Sigmoid colon (tissue), 7 donors: ENCODE data around the gene RTL10. TPM values are rescaled to one million over a fixed set of nuclear protein-coding genes. Genes with fewer than 3 reads are reported as not detected.

ENCODE experiments used
- DNase-seq: peaks from one replicate; pipeline ENCODE4 v3.0.0-alpha.2; 2019
- H3K27ac ChIP-seq, 4 donors: fragments of 200-600 bp; sonication (generic); one replicate each; pipeline ENCODE4 v1.5.1; 2016 to 2019; ENCODE audit warnings: mild to moderate bottlenecking in 1 of 4
- H3K27me3 ChIP-seq, 3 donors: fragments of 200-600 bp; sonication (generic); one replicate each; pipeline ENCODE4 v1.5.1; 2019; ENCODE audit warnings: mild to moderate bottlenecking in 1 of 3
- H3K36me3 ChIP-seq, 4 donors: fragments of 200-600 bp; sonication (generic); one replicate each; pipeline ENCODE4 v1.5.1; 2016 to 2019
- H3K4me1 ChIP-seq, 4 donors: fragments of 200-600 bp; sonication (generic); one replicate each; pipeline ENCODE4 v1.5.1; 2017 to 2019
- H3K4me3 ChIP-seq, 4 donors: fragments of 200-600 bp; sonication (generic); one replicate each; pipeline ENCODE4 v1.5.1; 2017 to 2019; ENCODE audit warnings: mild to moderate bottlenecking in 2 of 4, moderate library complexity in 1 of 4
- H3K9me3 ChIP-seq, 4 donors: fragments of 200-600 bp in 3 of 4; sonication (generic) in 3 of 4; one replicate each; pipeline versions ENCODE4 v1.5.1 to v1.6.1; 2013 to 2019
- EP300 ChIP-seq, 4 donors: sonication (generic); formaldehyde crosslinking; IDR thresholded peaks; one replicate each; pipeline ENCODE4 v1.6.1; 2017; ENCODE audit warnings: antibody characterized with exemption in 4 of 4
- POLR2A ChIP-seq, 2 donors: fragments of 450-650 bp; IDR thresholded peaks; one replicate each; pipeline ENCODE4 v1.6.1; 2016; ENCODE audit warnings: antibody characterized with exemption in 2 of 2, mild to moderate bottlenecking in 2 of 2, moderate library complexity in 2 of 2
- POLR2AphosphoS5 ChIP-seq, 4 donors: sonication (generic); formaldehyde crosslinking; IDR thresholded peaks; one replicate each; pipeline ENCODE4 v1.6.1; 2017; ENCODE audit warnings: antibody characterized with exemption in 4 of 4
- WGBS, 2 donors: extraction: QIAGEN DNeasy Blood & Tissue Kit; methylation state at CpG; one replicate each; pipeline ENCODE4 v1.1.7; 2013; 5-methylcytosine and 5-hydroxymethylcytosine counted together
- intact Hi-C: fragments of 100-400 bp; cut with DNase I; formaldehyde crosslinking; loops from one replicate; pipeline ENCODE4 v1.15.1; 2023
- polyA plus RNA-seq, 3 donors: library from polyadenylated mRNA; stranded (reverse); fragments of 200-250 nt; gene quantifications; one replicate each; pipeline ENCODE4 v1.2.3, GENCODE V29; 2013
- total RNA-seq, 4 donors: library from RNA; depleted of rRNA; stranded (reverse); fragments of >200 nt; gene quantifications; one replicate each; pipeline ENCODE4 v1.1.0, GENCODE V29; 2016
- TF ChIP-seq, protein P1 (sequence below), 4 experiments: fragments of 450-650 bp in 3 of 4; fragments of 200-600 bp in 1 of 4; IDR thresholded peaks; one replicate each; pipeline ENCODE4 v1.5.1; 2016 to 2019; ENCODE audit warnings: antibody characterized with exemption in 4 of 4, mild to moderate bottlenecking in 3 of 4, moderate library complexity in 2 of 4
- donor health status: healthy with polysubstance abuse.
- donor health status: Bipolar disorder and iron deficiency.
- donor health status: healthy.

The RTL10 gene
- total and polyA plus RNA-seq, 7 donors: 1.8 to 15.0 (median 7.8) TPM

DNA sequence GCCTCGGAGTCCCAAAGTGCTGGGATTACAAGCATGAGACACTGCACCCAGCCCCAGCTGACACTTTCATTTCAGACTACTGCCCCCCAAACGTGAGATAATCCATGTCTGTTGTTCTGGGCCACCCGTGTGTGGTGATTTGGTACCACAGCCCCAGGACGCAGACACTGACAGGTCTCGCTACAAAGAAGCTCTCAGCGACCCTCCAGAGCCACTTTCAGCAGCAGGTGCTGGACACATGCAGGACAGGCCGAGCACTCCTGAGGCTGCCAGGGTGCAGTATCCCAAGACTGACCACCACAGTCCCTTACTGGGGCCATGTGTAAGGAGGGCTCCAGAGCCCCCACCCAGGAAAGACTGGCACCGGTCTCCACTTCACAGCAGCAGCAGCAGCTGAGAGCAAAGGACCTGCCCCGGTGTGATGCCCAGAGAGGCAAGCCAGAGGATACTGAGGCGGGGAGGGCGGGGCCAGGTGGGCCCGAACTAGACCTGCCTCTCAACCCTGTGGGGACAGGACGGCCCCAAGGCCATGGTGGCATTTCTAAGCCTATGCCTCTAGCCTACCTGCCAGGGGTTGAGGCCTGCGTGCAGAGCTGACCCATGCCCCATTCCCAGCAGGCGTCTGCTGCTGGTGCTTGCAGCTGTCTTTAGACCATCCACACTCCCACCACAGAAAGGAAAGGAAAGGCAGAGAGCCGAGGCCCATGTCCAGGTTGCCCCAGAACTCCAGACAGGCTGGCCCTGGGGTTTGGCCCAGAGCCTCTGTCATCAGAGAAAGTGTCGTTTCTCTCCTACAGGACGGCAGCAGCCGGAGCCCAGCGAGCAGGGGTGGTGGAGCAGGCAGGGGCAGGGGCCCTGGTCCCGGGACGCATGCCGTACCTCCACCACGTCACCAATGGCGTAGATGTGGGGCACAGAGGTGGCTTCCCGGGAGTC is 28.0 kb upstream of the RTL10 start:
- 92 to 95% methylated on average over 26 of the region's 26 CpGs for WGBS, 2 donors
- intact Hi-C loops: no loop called here
- TF ChIP-seq EP300 (IDR thresholded peaks at IDR 0.05) (no peak), POLR2A (IDR thresholded peaks at IDR 0.05) (no peak), POLR2AphosphoS5 (IDR thresholded peaks at IDR 0.05) (no peak)
- TF ChIP-seq, protein P1, sequence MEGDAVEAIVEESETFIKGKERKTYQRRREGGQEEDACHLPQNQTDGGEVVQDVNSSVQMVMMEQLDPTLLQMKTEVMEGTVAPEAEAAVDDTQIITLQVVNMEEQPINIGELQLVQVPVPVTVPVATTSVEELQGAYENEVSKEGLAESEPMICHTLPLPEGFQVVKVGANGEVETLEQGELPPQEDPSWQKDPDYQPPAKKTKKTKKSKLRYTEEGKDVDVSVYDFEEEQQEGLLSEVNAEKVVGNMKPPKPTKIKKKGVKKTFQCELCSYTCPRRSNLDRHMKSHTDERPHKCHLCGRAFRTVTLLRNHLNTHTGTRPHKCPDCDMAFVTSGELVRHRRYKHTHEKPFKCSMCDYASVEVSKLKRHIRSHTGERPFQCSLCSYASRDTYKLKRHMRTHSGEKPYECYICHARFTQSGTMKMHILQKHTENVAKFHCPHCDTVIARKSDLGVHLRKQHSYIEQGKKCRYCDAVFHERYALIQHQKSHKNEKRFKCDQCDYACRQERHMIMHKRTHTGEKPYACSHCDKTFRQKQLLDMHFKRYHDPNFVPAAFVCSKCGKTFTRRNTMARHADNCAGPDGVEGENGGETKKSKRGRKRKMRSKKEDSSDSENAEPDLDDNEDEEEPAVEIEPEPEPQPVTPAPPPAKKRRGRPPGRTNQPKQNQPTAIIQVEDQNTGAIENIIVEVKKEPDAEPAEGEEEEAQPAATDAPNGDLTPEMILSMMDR (IDR thresholded peaks at IDR 0.05): no peak
- DNase-seq: peak; percentile 51
- Histone ChIP-seq H3K27me3 (no peaks in the 10 kb centered on the region), H3K4me1 (peaks cover 0 to 42% (median 31%) of the 10 kb centered on the region in 4 donors), H3K27ac (peak overlapping the region; percentile 13 to 66 (median 58)), H3K36me3 (peaks cover 0 to 12% (median 10%) of the 10 kb centered on the region in 4 donors), H3K4me3 (no peak overlapping the region), H3K9me3 (no peaks in the 10 kb centered on the region)

DNA sequence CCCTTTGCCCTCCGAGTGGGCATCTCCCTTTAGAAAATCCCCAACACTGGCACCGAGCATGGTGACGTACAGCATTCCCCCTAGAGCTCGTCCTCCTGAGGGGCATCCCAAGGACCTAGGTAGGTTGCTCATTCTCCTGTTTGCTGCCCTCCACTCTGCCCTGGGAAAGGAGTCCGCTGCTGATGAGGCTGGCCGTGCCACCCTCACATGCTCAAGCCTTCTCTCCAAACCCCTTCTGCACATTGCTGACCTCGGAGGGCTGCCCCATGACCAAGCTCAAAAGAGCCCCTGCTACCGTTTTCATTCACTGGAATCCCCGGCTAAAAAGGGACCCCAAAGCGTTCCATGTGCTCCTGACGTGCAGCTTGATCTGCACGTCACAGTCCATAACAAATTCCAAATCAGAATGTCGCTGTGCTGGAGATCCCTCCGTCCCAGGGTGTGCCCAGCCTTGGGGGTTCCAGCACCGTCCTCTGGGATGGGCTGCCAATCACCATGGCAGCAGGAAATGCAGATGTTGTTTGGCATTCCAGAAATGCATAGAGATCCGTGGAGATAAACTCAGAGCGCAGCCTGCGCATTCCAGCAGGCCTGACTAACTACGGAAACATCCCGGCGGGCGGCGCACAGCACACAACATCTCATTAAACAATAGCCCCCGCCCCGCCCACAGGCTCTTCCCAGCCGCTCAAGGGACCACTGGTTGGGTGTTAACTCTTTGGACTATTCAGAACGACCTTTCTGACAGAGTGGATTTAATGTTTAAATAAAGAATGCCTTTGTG is 26.3 kb upstream of the RTL10 start:
- intact Hi-C loops: loop anchor here (2.0 kb wide), 1 partner anchor 26 kb away; the partner anchor contains the start of genes GNB1L and RTL10
- WGBS, 2 donors: 78 to 83% methylated on average over 27 of the region's 27 CpGs
- Histone ChIP-seq H3K9me3 (no peaks in the 10 kb centered on the region), H3K4me3 (peak overlapping the region in 3 of 4 donors; percentile 8 to 26 (median 24)), H3K36me3 (peaks cover 0 to 18% (median 9%) of the 10 kb centered on the region in 4 donors), H3K27me3 (no peaks in the 10 kb centered on the region), H3K4me1 (peaks cover 0 to 42% (median 31%) of the 10 kb centered on the region in 4 donors), H3K27ac (peak overlapping the region; percentile 13 to 66 (median 58))
- DNase-seq: peak; percentile 74
- TF ChIP-seq POLR2A (IDR thresholded peaks at IDR 0.05) (no peak), POLR2AphosphoS5 (IDR thresholded peaks at IDR 0.05) (peak in 1 of 4 donors; percentile 35)

DNA sequence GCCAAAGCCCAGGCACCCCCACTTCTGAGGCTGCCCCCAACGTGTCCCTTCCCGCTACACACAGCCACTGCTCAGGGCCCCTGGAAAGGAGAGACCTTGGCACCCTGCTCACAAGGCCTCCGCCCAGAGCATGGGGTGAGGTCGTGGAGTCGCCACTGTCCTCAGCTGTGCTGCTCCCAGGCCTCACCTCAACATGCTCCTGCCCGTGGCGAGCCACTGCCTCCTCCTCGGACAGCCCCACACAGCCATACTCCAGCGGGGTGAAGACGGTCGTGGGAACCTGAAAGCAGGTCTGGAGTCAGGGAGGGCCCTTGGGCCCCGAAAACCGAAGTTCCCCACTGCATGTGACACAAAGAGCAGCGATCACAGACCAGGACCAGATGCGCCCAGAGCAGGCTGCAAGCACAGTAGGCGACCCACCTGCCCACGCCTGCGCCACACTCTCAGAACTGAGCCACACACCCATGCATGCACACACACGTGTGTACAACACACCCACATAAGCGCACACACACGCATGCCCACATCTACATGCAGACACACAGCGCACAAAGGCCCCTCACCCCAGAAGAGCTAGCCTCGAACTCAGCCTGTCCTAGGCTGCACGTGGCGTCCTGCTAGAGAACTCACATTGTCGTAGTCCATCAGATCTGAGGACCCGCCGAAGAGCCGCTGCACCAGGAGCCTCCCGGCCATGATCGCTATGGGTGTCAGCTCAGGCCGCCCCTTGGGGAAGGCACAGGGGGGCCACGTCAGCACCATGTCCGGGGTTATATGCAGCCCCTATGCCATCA is 25.5 kb upstream of the RTL10 start:
- 94% methylated on average over 34 of the region's 34 CpGs for whole genome bisulfite sequencing, 2 donors
- H3K9me3 ChIP-seq: no peaks in the 10 kb centered on the region
- peak overlapping the region in 3 of 4 donors; percentile 54 to 66 (median 63) for H3K27ac ChIP-seq
- peaks cover 0 to 44% (median 32%) of the 10 kb centered on the region in 4 donors for H3K4me1 ChIP-seq
- H3K4me3 ChIP-seq: peak overlapping the region in 3 of 4 donors; percentile 8 to 26 (median 24)
- intact Hi-C loops: loop anchor here (2.0 kb wide), 1 partner anchor 25 kb away; the partner anchor contains the start of genes GNB1L and RTL10
- DNase-seq: peak; percentile 56
- TF ChIP-seq, protein P1 (IDR thresholded peaks at IDR 0.05): no peak
- no peak for TF ChIP-seq EP300 (IDR thresholded peaks at IDR 0.05)
- no peak for TF ChIP-seq POLR2A (IDR thresholded peaks at IDR 0.05)
- no peak for TF ChIP-seq POLR2AphosphoS5 (IDR thresholded peaks at IDR 0.05)
- no peaks in the 10 kb centered on the region for H3K27me3 ChIP-seq
- peaks cover 0 to 21% (median 9%) of the 10 kb centered on the region in 4 donors for H3K36me3 ChIP-seq

DNA sequence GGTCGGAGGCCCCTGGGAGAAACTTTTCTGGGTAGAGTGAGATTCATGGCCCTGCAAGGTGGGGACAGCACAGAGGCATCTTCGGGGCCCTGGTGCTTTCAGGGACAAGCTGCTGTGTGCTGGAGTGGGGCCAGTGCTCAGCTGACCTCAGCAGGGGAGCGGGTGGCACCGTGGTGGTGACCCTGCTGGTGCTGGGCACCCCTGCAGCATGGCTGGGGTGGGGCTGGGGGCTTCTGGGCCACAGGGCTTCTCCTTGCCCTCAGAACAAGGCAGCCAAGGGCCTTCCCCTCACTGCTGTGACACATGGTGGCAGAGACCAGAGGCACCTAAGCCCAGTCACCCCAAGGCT is 24.9 kb upstream of the RTL10 start:
- peaks cover 0 to 49% (median 35%) of the 10 kb centered on the region in 4 donors for H3K4me1 ChIP-seq
- peak overlapping the region in 1 of 4 donors; percentile 13 for H3K27ac ChIP-seq
- peaks cover 0 to 25% (median 9%) of the 10 kb centered on the region in 4 donors for H3K36me3 ChIP-seq
- WGBS, 2 donors: 77 to 83% methylated on average over 4 of the region's 4 CpGs
- H3K4me3 ChIP-seq: no peak overlapping the region
- intact Hi-C loops: no loop called here
- TF ChIP-seq POLR2A (IDR thresholded peaks at IDR 0.05): no peak
- TF ChIP-seq POLR2AphosphoS5 (IDR thresholded peaks at IDR 0.05): no peak
- no peak for TF ChIP-seq EP300 (IDR thresholded peaks at IDR 0.05)
- TF ChIP-seq, protein P1 (IDR thresholded peaks at IDR 0.05): no peak
- no peak for DNase-seq
- H3K9me3 ChIP-seq: no peaks in the 10 kb centered on the region
- no peaks in the 10 kb centered on the region for H3K27me3 ChIP-seq
